ENCODE measurements around the gene TNNT3.

DNA sequence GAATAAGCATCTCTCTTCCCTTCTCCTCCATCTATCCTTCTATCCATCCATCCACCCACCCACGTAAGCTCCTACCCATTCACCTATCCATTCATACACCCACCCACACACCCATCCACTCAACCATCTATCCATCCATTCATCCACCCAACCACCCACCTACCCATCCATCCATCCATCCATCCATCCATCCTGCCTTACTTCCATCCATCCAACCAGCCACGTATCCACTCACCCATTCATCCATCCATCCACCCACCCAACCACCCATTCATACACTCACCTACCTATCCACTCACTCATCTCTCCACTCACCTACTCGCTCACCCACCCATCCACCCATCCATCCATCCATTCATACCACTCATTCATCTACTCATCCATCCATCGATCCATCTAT is 13.2 kb downstream of the TNNT3 start:
- TF ChIP-seq, protein P1, sequence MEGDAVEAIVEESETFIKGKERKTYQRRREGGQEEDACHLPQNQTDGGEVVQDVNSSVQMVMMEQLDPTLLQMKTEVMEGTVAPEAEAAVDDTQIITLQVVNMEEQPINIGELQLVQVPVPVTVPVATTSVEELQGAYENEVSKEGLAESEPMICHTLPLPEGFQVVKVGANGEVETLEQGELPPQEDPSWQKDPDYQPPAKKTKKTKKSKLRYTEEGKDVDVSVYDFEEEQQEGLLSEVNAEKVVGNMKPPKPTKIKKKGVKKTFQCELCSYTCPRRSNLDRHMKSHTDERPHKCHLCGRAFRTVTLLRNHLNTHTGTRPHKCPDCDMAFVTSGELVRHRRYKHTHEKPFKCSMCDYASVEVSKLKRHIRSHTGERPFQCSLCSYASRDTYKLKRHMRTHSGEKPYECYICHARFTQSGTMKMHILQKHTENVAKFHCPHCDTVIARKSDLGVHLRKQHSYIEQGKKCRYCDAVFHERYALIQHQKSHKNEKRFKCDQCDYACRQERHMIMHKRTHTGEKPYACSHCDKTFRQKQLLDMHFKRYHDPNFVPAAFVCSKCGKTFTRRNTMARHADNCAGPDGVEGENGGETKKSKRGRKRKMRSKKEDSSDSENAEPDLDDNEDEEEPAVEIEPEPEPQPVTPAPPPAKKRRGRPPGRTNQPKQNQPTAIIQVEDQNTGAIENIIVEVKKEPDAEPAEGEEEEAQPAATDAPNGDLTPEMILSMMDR (IDR thresholded peaks at IDR 0.05), result no peak
- TF ChIP-seq POLR2A (IDR thresholded peaks at IDR 0.05) (no peak), EP300 (IDR thresholded peaks at IDR 0.05) (no peak)
